ENCODE results near the gene ITCH. TPM values are rescaled to one million over a fixed set of nuclear protein-coding genes. Genes with fewer than 3 reads are reported as not detected.

ITCH gene
- total and polyA plus RNA-seq, 9 of the 15 experiments (the other 6 are each of a cell fraction or from before 2014, with no cell fraction given), result 7.5 to 53.0 (median 22.9) TPM

DNA sequence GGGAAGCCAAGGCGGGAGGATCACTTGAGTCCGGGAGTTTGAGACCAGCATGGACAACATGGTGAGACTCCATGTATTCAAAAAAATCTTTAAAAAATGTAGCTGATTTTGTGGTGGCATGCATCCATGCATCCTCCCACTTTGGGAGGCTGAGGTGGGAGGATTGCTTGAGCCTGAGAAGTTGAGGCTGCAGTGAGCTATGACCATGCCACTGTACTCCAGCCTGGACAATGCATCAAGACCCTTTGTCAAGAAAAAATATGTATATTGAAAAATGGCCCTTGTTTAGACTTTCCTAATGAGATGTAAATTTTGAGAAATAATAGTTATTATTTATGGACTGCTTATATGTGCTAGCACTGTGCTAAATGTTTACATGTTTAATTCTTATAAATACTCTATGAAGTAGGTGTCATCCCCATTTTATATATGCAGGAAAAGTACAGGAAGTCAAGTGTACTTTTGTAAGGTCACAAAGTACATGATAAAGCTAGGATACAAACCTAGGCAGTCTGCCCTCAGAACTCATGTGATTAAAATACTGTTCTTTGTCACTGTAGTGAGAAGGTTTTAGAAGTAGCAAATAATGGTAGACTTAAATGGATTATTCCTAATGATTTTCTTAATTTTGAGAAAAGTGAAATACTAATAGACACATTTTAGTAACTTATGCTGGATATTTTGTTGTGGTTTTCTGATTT is 58.8 kb downstream of the ITCH start:
- Histone ChIP-seq H3K9me3 (replicated peaks; ENCODE audit: control insufficient read depth, insufficient read depth, low read depth, low read length) (no peaks in the 10 kb centered on the region), H3K4me1 (replicated peaks in 1 of 2; ENCODE audit: control insufficient read depth in 2 of 2, insufficient read depth in 2 of 2, low read length in 2 of 2) (peaks cover 0 to 3% of the 10 kb centered on the region in 2 experiments; a peak in 1 of 5 replicates), H3K4me2 (ENCODE audit: insufficient read depth, low read length) (no peak overlapping the region), H4K20me1 (replicated peaks; ENCODE audit: control insufficient read depth, insufficient read depth, low read length) (no peaks in the 10 kb centered on the region; the same call in 1 of the 2 replicates), H3K36me3 (ENCODE audit: control insufficient read depth, insufficient read depth, low read length) (peaks cover 71% of the 10 kb centered on the region), H3K9me1 (ENCODE audit: control insufficient read depth, insufficient read depth, low read length) (no peaks in the 10 kb centered on the region), H3K4me3 (no peak overlapping the region), H2AFZ (ENCODE audit: low read depth, low read length) (no peak overlapping the region), H3K27me3 (ENCODE audit: control insufficient read depth in 2 of 2, insufficient read depth in 2 of 2, low read length in 2 of 2) (no peaks in the 10 kb centered on the region), H3K27ac (ENCODE audit: extremely low read depth, low read depth, low read length) (no peak overlapping the region), H3K9ac (ENCODE audit: insufficient read depth in 1 of 2, low read depth in 2 of 2, low read length in 2 of 2) (no peak overlapping the region), H3K79me2 (ENCODE audit: control insufficient read depth, insufficient read depth, low read length) (no peaks in the 10 kb centered on the region)
- no TSS peak for BruUV-seq (replicated peaks)
- FAIRE-seq, result no peak
- no peak for ATAC-seq
- 100% methylated on average over 2 of the region's 2 CpGs for WGBS (ENCODE audit: insufficient coverage, low coverage, missing lambda C conversion rate)
- CTCF ChIA-PET (ENCODE audit: low intra/inter-chr PET ratio), result interaction anchor here (0.5 kb wide), 1 partner anchor 109 kb away, joined by 3 read pairs; no protein-coding TSS in a partner anchor
- in situ Hi-C loops (cut with MboI), result no loop called here
- peak; percentile 91 for TF ChIP-seq ZNF121 (CRISPR knock-in tag; conservative IDR thresholded peaks at IDR 0.05)
- TF ChIP-seq BRF1 (IDR thresholded peaks at IDR 0.05; ENCODE audit: borderline replicate concordance, extremely low read depth, insufficient read length), result no peak
- no peak for TF ChIP-seq PYGO2 (tag; IDR thresholded peaks at IDR 0.05)
- TF ChIP-seq SMAD4 (CRISPR knock-in tag; conservative IDR thresholded peaks at IDR 0.05), result no peak
- TF ChIP-seq, protein P1, sequence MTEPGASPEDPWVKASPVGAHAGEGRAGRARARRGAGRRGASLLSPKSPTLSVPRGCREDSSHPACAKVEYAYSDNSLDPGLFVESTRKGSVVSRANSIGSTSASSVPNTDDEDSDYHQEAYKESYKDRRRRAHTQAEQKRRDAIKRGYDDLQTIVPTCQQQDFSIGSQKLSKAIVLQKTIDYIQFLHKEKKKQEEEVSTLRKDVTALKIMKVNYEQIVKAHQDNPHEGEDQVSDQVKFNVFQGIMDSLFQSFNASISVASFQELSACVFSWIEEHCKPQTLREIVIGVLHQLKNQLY (CRISPR knock-in tag; conservative IDR thresholded peaks at IDR 0.05), result no peak
- TF ChIP-seq, protein P2, sequence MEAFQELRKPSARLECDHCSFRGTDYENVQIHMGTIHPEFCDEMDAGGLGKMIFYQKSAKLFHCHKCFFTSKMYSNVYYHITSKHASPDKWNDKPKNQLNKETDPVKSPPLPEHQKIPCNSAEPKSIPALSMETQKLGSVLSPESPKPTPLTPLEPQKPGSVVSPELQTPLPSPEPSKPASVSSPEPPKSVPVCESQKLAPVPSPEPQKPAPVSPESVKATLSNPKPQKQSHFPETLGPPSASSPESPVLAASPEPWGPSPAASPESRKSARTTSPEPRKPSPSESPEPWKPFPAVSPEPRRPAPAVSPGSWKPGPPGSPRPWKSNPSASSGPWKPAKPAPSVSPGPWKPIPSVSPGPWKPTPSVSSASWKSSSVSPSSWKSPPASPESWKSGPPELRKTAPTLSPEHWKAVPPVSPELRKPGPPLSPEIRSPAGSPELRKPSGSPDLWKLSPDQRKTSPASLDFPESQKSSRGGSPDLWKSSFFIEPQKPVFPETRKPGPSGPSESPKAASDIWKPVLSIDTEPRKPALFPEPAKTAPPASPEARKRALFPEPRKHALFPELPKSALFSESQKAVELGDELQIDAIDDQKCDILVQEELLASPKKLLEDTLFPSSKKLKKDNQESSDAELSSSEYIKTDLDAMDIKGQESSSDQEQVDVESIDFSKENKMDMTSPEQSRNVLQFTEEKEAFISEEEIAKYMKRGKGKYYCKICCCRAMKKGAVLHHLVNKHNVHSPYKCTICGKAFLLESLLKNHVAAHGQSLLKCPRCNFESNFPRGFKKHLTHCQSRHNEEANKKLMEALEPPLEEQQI (IDR thresholded peaks at IDR 0.05), result no peak
- peak; percentile 4 for TF ChIP-seq RBM25 (IDR thresholded peaks at IDR 0.05; ENCODE audit: low read depth, low read length, severe bottlenecking)
- POLR2A ChIA-PET, result interaction anchor here (0.6 to 1.0 kb wide), 3 partner anchors 12 to 33 kb away, joined by 3 to 5 read pairs (median 3); no protein-coding TSS in a partner anchor
- no peak for DNase-seq (ENCODE audit: extremely low read depth in 1 of 4, low spot score in 3 of 4)
- intact Hi-C loops (cut with micrococcal nuclease), result no loop called here
